GM12874 (cell line): ENCODE data around the gene HSPB9.

Source experiments
- CTCF ChIP-seq: IDR thresholded peaks from 2 replicates; pipeline ENCODE4 v1.5.1; 2011; ENCODE audit warnings: low read depth, mild to moderate bottlenecking, control low read depth, low read length, moderate library complexity; ENCODE audit not compliant: insufficient read depth

Gene HSPB9

GRCh38 chr17:42163696-42164407 is 41.2 kb downstream of the HSPB9 start:
- TF ChIP-seq CTCF: no peak

- TF ChIP-seq CTCF: no peak
Observed at GRCh38 chr17:42165751-42166150, 43.1 kb downstream of the HSPB9 start.

GRCh38 chr17:42166196-42166763 is 43.7 kb downstream of the HSPB9 start:
- no peak for TF ChIP-seq CTCF

GRCh38 chr17:42167807-42168206 is 45.2 kb downstream of the HSPB9 start:
- no peak for TF ChIP-seq CTCF

- TF ChIP-seq CTCF: no peak
Observed at GRCh38 chr17:42169351-42169750, 46.7 kb downstream of the HSPB9 start.

- no peak for TF ChIP-seq CTCF
Observed at GRCh38 chr17:42171831-42172230, 49.2 kb downstream of the HSPB9 start.
